OCI-LY3 (cell line): Measurements from ENCODE around the gene EXTL1.

Experiments used
- CTCF ChIP-seq: fragments of 200-600, 300-600 bp; sonication (generic); IDR thresholded peaks from 2 replicates; pipeline ENCODE4 v1.5.1; 2014; ENCODE audit warnings: antibody characterized with exemption, low read length, low read depth
- EZH2phosphoT487 ChIP-seq: fragments of 200-600 bp; shearing (Covaris generic); IDR thresholded peaks from 2 replicates; pipeline ENCODE4 v1.6.1; 2018; ENCODE audit warnings: antibody characterized with exemption, mixed run types, low read depth

GRCh38 chr1:25996966-25997827 is 24.4 kb upstream of the EXTL1 start:
- TF ChIP-seq CTCF (no peak), EZH2phosphoT487 (no peak)
